ENCODE data around the gene RFX3. TPM values are rescaled to one million over a fixed set of nuclear protein-coding genes. Genes with fewer than 3 reads are reported as not detected.

The RFX3 gene
- total and polyA plus RNA-seq, 2 donors from 2014 or later, result 1.6 to 17.8 TPM

- no peak for DNase-seq
- H3K9ac ChIP-seq (ENCODE audit: low read length in 3 of 3), result no peak overlapping the region
- intact Hi-C loops (cut with DNase I), result no loop called here
- H3K9me3 ChIP-seq (ENCODE audit: control insufficient read depth in 2 of 3, insufficient read depth in 1 of 3, low read length in 3 of 3), result no peaks in the 10 kb centered on the region
- H3K27ac ChIP-seq (ENCODE audit: low read depth in 2 of 2, low read length in 2 of 2), result no peak overlapping the region
- no peaks in the 10 kb centered on the region for H3K27me3 ChIP-seq (ENCODE audit: control insufficient read depth, insufficient read depth, low read length)
- H3K4me1 ChIP-seq (ENCODE audit: control insufficient read depth in 2 of 3, insufficient read depth in 2 of 3, low read depth in 1 of 3, low read length in 3 of 3), result no peaks in the 10 kb centered on the region
- no peak for FAIRE-seq
- H3K36me3 ChIP-seq (ENCODE audit: control insufficient read depth in 2 of 3, insufficient read depth in 3 of 3, low read length in 3 of 3), result no peaks in the 10 kb centered on the region
- H3K4me3 ChIP-seq (ENCODE audit: low read length in 3 of 3), result no peak overlapping the region
- no peak for TF ChIP-seq CTCF (IDR thresholded peaks at IDR 0.05; ENCODE audit: borderline replicate concordance, extremely low read depth, insufficient read depth)
These were observed 15.9 kb downstream of the RFX3 start for GRCh38 chr9:3509926-3510325.

- no peak overlapping the region for H3K9ac ChIP-seq (ENCODE audit: low read length in 3 of 3)
- no peaks in the 10 kb centered on the region for H3K9me3 ChIP-seq (ENCODE audit: control insufficient read depth in 2 of 3, insufficient read depth in 1 of 3, low read length in 3 of 3)
- FAIRE-seq (peak; percentile 33), DNase-seq (no peak)
- no peaks in the 10 kb centered on the region for H3K36me3 ChIP-seq (ENCODE audit: control insufficient read depth in 2 of 3, insufficient read depth in 3 of 3, low read length in 3 of 3)
- no peak overlapping the region for H3K4me3 ChIP-seq (ENCODE audit: low read length in 3 of 3)
- no peak overlapping the region for H3K27ac ChIP-seq (ENCODE audit: low read depth in 2 of 2, low read length in 2 of 2)
- intact Hi-C loops (cut with DNase I), result no loop called here
- TF ChIP-seq CTCF (IDR thresholded peaks at IDR 0.05; ENCODE audit: borderline replicate concordance, extremely low read depth, insufficient read depth), result no peak
- H3K4me1 ChIP-seq (ENCODE audit: control insufficient read depth in 2 of 3, insufficient read depth in 2 of 3, low read depth in 1 of 3, low read length in 3 of 3), result no peaks in the 10 kb centered on the region
- no peaks in the 10 kb centered on the region for H3K27me3 ChIP-seq (ENCODE audit: control insufficient read depth, insufficient read depth, low read length)
These were observed 17.1 kb downstream of the RFX3 start for GRCh38 chr9:3508521-3509291.

- no peak overlapping the region for H3K4me3 ChIP-seq (ENCODE audit: low read length in 3 of 3)
- H3K9ac ChIP-seq (ENCODE audit: low read length in 3 of 3), result no peak overlapping the region
- intact Hi-C loops (cut with DNase I), result no loop called here
These were observed 17.7 kb downstream of the RFX3 start for GRCh38 chr9:3508078-3508431.

More at GRCh38 chr9:3508078-3508431, 17.7 kb downstream of the RFX3 start:
- Histone ChIP-seq H3K4me1 (ENCODE audit: control insufficient read depth in 2 of 3, insufficient read depth in 2 of 3, low read depth in 1 of 3, low read length in 3 of 3) (no peaks in the 10 kb centered on the region), H3K9me3 (ENCODE audit: control insufficient read depth in 2 of 3, insufficient read depth in 1 of 3, low read length in 3 of 3) (no peaks in the 10 kb centered on the region), H3K36me3 (ENCODE audit: control insufficient read depth in 2 of 3, insufficient read depth in 3 of 3, low read length in 3 of 3) (no peaks in the 10 kb centered on the region), H3K27ac (ENCODE audit: low read depth in 2 of 2, low read length in 2 of 2) (no peak overlapping the region), H3K27me3 (ENCODE audit: control insufficient read depth, insufficient read depth, low read length) (no peaks in the 10 kb centered on the region)
- no peak for FAIRE-seq
- TF ChIP-seq CTCF (IDR thresholded peaks at IDR 0.05; ENCODE audit: borderline replicate concordance, extremely low read depth, insufficient read depth), result no peak
- DNase-seq, result no peak
